RWPE1 (cell line): Measurements from ENCODE around the gene SCARF1.
A peak's percentile ranks its signal among the peaks of the same experiment; 100 is the strongest.

Experiments used
- CTCF ChIA-PET: fragments of 350-600 bp; sonication (Branson Sonifier 250); formaldehyde crosslinking; extraction: SDS; loops from one replicate; lab custom pipeline; 2021; lab: Yijun Ruan, JAX
- POLR2A ChIA-PET: fragments of 400-600 bp; formaldehyde crosslinking; extraction: SDS; loops from one replicate; lab custom pipeline; 2020; ENCODE audit warnings: antibody characterized with exemption; ENCODE audit not compliant: low non-redundant PET; lab: Yijun Ruan, JAX
- DNase-seq: peaks from one replicate; pipeline ENCODE4 v3.0.0; 2012; ENCODE audit warnings: low spot score
- H3K27ac ChIP-seq: fragments of 450-650 bp; 2 replicates; pipeline ENCODE4 v1.5.1; 2017
- CTCF ChIP-seq: fragments of 450-650 bp; conservative IDR thresholded peaks from 2 replicates; pipeline ENCODE4 v1.5.1; 2017; ENCODE audit warnings: low read depth, mild to moderate bottlenecking

SCARF1 gene

DNA sequence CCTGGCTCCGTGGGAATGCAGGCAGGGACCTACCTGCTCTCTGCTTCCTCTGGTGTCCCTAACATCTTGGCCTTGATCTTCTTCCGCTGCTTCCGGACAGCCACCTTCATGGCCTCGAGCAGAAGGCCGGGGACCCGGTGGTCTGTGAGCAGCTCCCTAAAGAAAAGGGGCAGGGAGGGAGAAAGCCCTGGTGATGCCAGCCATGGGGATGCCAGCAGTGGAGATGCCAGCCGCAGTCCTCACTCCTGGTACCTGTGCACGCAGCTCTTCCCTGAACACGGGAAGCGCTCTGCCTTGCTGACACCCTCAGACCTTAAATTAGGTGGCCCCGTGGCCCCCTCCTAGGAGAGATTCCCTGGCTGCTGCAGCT is 2.3 kb upstream of the SCARF1 start:
- ChIA-PET POLR2A (interaction anchor here (0.5 kb wide), 1 partner anchor 26 kb away, joined by 3 read pairs; no protein-coding TSS in a partner anchor), CTCF (interaction anchor here (0.7 to 3.2 kb wide), 4 partner anchors 9 to 388 kb away, joined by 3 to 18 read pairs (median 6); no protein-coding TSS in a partner anchor)
- no peak for DNase-seq
- H3K27ac ChIP-seq: peak overlapping the region; percentile 100
- TF ChIP-seq CTCF: no peak

DNA sequence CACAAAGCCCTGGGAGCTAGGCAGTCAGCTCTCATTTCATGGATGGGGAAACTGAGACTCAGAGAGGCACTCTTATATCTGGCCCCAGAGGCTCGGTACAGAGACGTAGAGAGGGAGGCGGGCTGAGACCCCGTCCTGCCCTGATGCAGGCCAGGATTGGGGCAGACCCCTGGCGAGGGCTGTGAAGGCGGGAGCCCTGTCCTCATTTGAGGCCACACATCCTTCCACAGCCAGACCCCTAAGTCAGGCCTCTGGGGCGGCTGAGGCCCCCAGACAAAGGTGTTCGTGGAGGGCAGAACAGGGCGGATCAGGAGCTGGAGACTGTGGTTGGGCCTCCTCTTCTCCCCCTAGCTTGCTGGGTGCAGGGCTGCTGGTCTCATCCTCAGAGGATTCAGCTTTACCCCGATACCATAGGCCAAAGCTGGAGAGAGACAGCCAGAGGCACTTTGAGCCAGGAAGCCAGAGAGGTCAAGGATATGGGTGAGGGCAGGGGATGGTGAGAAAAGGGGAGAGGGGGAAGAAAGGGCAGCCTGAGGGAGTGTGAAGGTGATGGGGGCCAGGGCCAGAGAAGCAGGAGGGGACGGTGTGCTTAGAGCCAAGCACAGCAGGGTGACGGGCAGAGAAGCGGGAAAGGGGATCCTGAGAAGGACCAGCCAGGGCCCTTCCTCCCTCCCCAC is 805 bp upstream of the SCARF1 start:
- DNase-seq: no peak
- no peak overlapping the region for H3K27ac ChIP-seq
- CTCF ChIA-PET: interaction anchor here (0.6 kb wide), 1 partner anchor 247 kb away, joined by 3 read pairs; no protein-coding TSS in a partner anchor
- POLR2A ChIA-PET: no interaction called here
- no peak for TF ChIP-seq CTCF

GRCh38 chr17:1644493-1645206 is 882 bp downstream of the SCARF1 start:
- POLR2A ChIA-PET: no interaction called here
- peak; percentile 55 for DNase-seq
- CTCF ChIA-PET: interaction anchor here (1.0 kb wide), 1 partner anchor 14 kb away, joined by 4 read pairs; no protein-coding TSS in a partner anchor
- H3K27ac ChIP-seq: peak overlapping the region; percentile 15; the same call in 1 of the 2 replicates
- no peak for TF ChIP-seq CTCF

DNA sequence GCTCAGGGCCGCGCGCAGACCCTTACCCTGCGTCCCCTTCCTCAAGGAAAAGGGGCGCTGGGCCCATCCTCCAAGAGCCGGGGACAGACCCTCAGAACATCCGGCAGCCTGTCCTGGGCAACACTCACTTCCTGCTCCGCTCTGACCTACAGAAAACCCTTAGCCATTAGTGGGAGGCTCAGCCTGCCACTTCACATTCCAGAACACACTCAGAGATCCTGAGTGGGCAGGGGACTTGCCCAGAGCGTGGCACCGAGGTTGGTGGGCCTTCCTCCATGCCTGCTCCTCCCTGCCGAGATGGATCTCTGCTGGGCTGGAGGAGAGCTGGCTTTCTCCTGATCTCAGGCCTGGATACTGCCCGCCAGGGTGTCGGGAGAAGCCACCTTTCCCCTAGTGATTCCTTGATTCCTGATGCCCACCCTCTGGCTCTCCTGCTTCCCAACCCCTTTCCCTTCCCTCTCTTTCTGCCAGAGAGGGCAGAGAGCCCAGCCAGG is 1.5 kb downstream of the SCARF1 start:
- H3K27ac ChIP-seq: peak overlapping the region; percentile 15; the same call in 1 of the 2 replicates
- ChIA-PET POLR2A (no interaction called here), CTCF (interaction anchor here (0.6 to 1.4 kb wide), 3 partner anchors 14 to 69 kb away, joined by 3 to 4 read pairs (median 4); no protein-coding TSS in a partner anchor)

DNA sequence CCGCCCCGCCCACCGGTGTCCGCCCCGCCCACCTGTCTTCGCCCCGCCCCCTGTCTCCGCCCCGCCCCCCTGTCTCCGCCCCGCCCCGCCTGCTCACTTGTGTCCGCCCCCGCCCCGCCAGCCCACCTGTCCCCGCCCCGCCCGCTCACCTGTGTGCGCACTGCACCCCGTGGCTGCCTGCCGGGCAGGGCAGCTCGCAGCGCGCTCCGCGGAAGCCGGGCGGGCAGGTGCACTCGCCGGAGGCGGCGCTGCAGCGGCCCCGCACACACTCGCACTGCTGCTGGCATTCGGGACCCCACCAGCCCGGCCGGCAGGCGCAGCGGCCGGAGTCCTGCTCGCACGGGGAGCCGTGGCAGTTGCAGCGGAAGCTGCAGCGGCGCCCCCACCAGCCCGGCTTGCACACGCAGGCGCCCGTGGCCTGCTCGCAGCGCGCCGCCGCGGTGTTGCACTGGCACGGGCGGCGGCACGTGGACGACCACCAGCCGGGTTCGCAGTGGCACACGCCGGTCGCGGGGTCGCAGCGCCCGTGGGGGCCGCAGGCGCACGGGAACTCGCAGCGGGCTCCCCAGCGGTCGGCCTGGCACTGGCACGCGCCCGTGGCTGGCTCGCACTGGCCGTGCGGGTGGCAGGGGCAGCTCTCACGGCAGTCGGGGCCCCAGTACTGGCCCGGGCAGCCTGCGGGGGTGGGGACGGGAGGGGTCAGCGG is 2.1 kb downstream of the SCARF1 start:
- H3K27ac ChIP-seq: peak overlapping the region; percentile 15; the same call in 1 of the 2 replicates
- peak; percentile 25 for TF ChIP-seq CTCF
- ChIA-PET POLR2A (no interaction called here), CTCF (interaction anchor here (0.6 to 1.4 kb wide), 3 partner anchors 13 to 69 kb away, joined by 3 to 4 read pairs (median 4); no protein-coding TSS in a partner anchor)
- peak; percentile 70 for DNase-seq

More for the DNA sequence above, 1.5 kb downstream of the SCARF1 start:
- DNase-seq: no peak
- no peak for TF ChIP-seq CTCF

GRCh38 chr17:1641065-1641403 is 4.5 kb downstream of the SCARF1 start:
- TF ChIP-seq CTCF: no peak
- POLR2A ChIA-PET: no interaction called here
- CTCF ChIA-PET: interaction anchor here (0.5 to 0.9 kb wide), 4 partner anchors 8 to 187 kb away, joined by 3 to 4 read pairs (median 3); no protein-coding TSS in a partner anchor
- peak overlapping the region; percentile 32 for H3K27ac ChIP-seq
- DNase-seq: no peak
